RCC 7860 (cell line): ENCODE data around the gene PRPF6.

Source experiments
- DNase-seq: peaks from one replicate; pipeline ENCODE4 v3.0.0-alpha.2; 2015; ENCODE audit warnings: low spot score
- FAIRE-seq: peaks from 2 replicates; lab custom pipeline; 2012; peaks lifted over from hg19 to GRCh38; lab: Jason Lieb, UNC

PRPF6 gene

GRCh38 chr20:64032706-64033624 is 52.0 kb downstream of the PRPF6 start:
- no peak for FAIRE-seq
- DNase-seq, result no peak

GRCh38 chr20:64033981-64034493 is 53.1 kb downstream of the PRPF6 start:
- no peak for DNase-seq
- FAIRE-seq, result no peak

- DNase-seq (no peak), FAIRE-seq (no peak)
Measured at GRCh38 chr20:64035066-64035932, 54.4 kb downstream of the PRPF6 start.

GRCh38 chr20:64035933-64036345 is 55.0 kb downstream of the PRPF6 start, which contains the start of gene C20orf204:
C20orf204 (plus strand) TSS chr20:64036182; CDS start chr20:64036324, 142 bp downstream.
- DNase-seq, result no peak
- FAIRE-seq, result no peak

GRCh38 chr20:64036346-64037198 is 55.6 kb downstream of the PRPF6 start:
- FAIRE-seq (no peak), DNase-seq (no peak)

- DNase-seq, result no peak
- no peak for FAIRE-seq
Measured at GRCh38 chr20:64037199-64037497, 56.2 kb downstream of the PRPF6 start.

GRCh38 chr20:64037498-64038213 is 56.7 kb downstream of the PRPF6 start:
- no peak for FAIRE-seq
- no peak for DNase-seq

GRCh38 chr20:64038224-64038564 is 57.3 kb downstream of the PRPF6 start:
- DNase-seq (no peak), FAIRE-seq (no peak)

- FAIRE-seq (no peak), DNase-seq (peak; percentile 52)
Measured at GRCh38 chr20:64038565-64039292, 57.8 kb downstream of the PRPF6 start.

GRCh38 chr20:64039293-64040160 is 58.6 kb downstream of the PRPF6 start:
- FAIRE-seq (no peak), DNase-seq (no peak)

- FAIRE-seq (no peak), DNase-seq (no peak)
Measured at GRCh38 chr20:64040231-64041039, 59.5 kb downstream of the PRPF6 start.

GRCh38 chr20:64041040-64041780 is 60.3 kb downstream of the PRPF6 start:
- DNase-seq (no peak), FAIRE-seq (no peak)

GRCh38 chr20:64041781-64042053 is 60.8 kb downstream of the PRPF6 start:
- FAIRE-seq (no peak), DNase-seq (no peak)

GRCh38 chr20:64042054-64042781 is 61.3 kb downstream of the PRPF6 start:
- FAIRE-seq (no peak), DNase-seq (no peak)

- DNase-seq (no peak), FAIRE-seq (no peak)
Measured at GRCh38 chr20:64043768-64044167, 62.8 kb downstream of the PRPF6 start.

GRCh38 chr20:64044484-64045247 is 63.7 kb downstream of the PRPF6 start:
- FAIRE-seq (no peak), DNase-seq (peak; percentile 51)
